H9 (cell line): ENCODE measurements around the gene DGKD. TPM values are rescaled to one million over a fixed set of nuclear protein-coding genes. Genes with fewer than 3 reads are reported as not detected.

ENCODE experiments used
- DNase-seq: peaks from one replicate; pipeline ENCODE4 v3.0.0-alpha.2; 2017
- H2AFZ ChIP-seq: one replicate; pipeline ENCODE4 v1.6.1; 2013; ENCODE audit warnings: mild to moderate bottlenecking, low read length, control low read depth, moderate library complexity
- H2AK5ac ChIP-seq: 2 replicates; pipeline ENCODE4 v1.6.1; 2013; ENCODE audit warnings: low read length, control low read depth, mixed read lengths; ENCODE audit not compliant: insufficient read length
- H2BK120ac ChIP-seq: one replicate; pipeline ENCODE4 v1.6.1; 2013; ENCODE audit warnings: low read depth, mild to moderate bottlenecking, low read length, control low read depth, inconsistent platforms; ENCODE audit not compliant: poor library complexity, severe bottlenecking
- H2BK12ac ChIP-seq: 2 replicates; pipeline ENCODE4 v1.6.1; 2013; ENCODE audit warnings: low read length, control low read depth, mixed read lengths, low read depth; ENCODE audit not compliant: insufficient read length
- H2BK15ac ChIP-seq: 2 replicates; pipeline ENCODE4 v1.6.1; 2013; ENCODE audit warnings: low read depth, low read length, control low read depth
- H2BK20ac ChIP-seq: one replicate; pipeline ENCODE4 v1.6.1; 2013; ENCODE audit warnings: low read depth, mild to moderate bottlenecking, low read length, control low read depth, inconsistent platforms; ENCODE audit not compliant: poor library complexity, severe bottlenecking
- H2BK5ac ChIP-seq: 2 replicates; pipeline ENCODE4 v1.6.1; 2013; ENCODE audit warnings: low read length, control low read depth, mixed read lengths; ENCODE audit not compliant: insufficient read length
- H3K14ac ChIP-seq: 2 replicates; pipeline ENCODE4 v1.6.1; 2013; ENCODE audit warnings: low read length, control low read depth; ENCODE audit not compliant: insufficient read depth
- H3K18ac ChIP-seq: 2 replicates; pipeline ENCODE4 v1.6.1; 2013; ENCODE audit warnings: low read depth, mild to moderate bottlenecking, mixed read lengths, low read length, control low read depth; ENCODE audit not compliant: insufficient read length
- H3K23ac ChIP-seq: 2 replicates; pipeline ENCODE4 v1.6.1; 2013; ENCODE audit warnings: low read length, control low read depth, mixed read lengths, low read depth; ENCODE audit not compliant: insufficient read length
- H3K23me2 ChIP-seq: 2 replicates; pipeline ENCODE4 v1.6.1; 2013; ENCODE audit warnings: low read depth, mild to moderate bottlenecking, mixed read lengths, low read length, control low read depth; ENCODE audit not compliant: insufficient read length, poor library complexity, severe bottlenecking
- H3K27ac ChIP-seq: 2 replicates; pipeline ENCODE4 v1.5.1; 2013; ENCODE audit warnings: low read length, control low read depth, mixed read lengths, low read depth; ENCODE audit not compliant: insufficient read length
- H3K27me3 ChIP-seq: 2 replicates; pipeline ENCODE4 v1.6.1; 2013; ENCODE audit warnings: low read length, control low read depth, inconsistent platforms; ENCODE audit not compliant: insufficient read depth
- H3K4ac ChIP-seq: 2 replicates; pipeline ENCODE4 v1.6.1; 2013; ENCODE audit warnings: low read depth, mild to moderate bottlenecking, control low read depth, inconsistent platforms, low read length, moderate library complexity
- H3K4me1 ChIP-seq: 2 replicates; pipeline ENCODE4 v1.6.1; 2013; ENCODE audit warnings: low read length, control low read depth, inconsistent platforms; ENCODE audit not compliant: insufficient read depth
- H3K4me2 ChIP-seq: 2 replicates; pipeline ENCODE4 v1.6.1; 2013; ENCODE audit warnings: low read length, control low read depth, mixed read lengths; ENCODE audit not compliant: insufficient read length, insufficient read depth
- H3K56ac ChIP-seq: 2 replicates; pipeline ENCODE4 v1.6.1; 2013; ENCODE audit warnings: low read depth, mild to moderate bottlenecking, mixed read lengths, low read length, control low read depth; ENCODE audit not compliant: insufficient read length
- H3K79me1 ChIP-seq: 2 replicates; pipeline ENCODE4 v1.6.1; 2013; ENCODE audit warnings: low read depth, mild to moderate bottlenecking, moderate library complexity, low read length, control low read depth, inconsistent platforms; ENCODE audit not compliant: insufficient read depth, poor library complexity, severe bottlenecking
- H3K79me2 ChIP-seq: 2 replicates; pipeline ENCODE4 v1.6.1; 2013; ENCODE audit warnings: low read length, control low read depth, inconsistent platforms; ENCODE audit not compliant: insufficient read depth
- H3K9ac ChIP-seq: 2 replicates; pipeline ENCODE4 v1.6.1; 2013; ENCODE audit warnings: low read length, control low read depth, mixed read lengths; ENCODE audit not compliant: insufficient read length; ENCODE audit errors: extremely low read depth
- H3K9me3 ChIP-seq: one replicate; pipeline ENCODE4 v1.6.1; 2013; ENCODE audit warnings: low read depth, low read length, inconsistent platforms; ENCODE audit not compliant: control insufficient read depth
- H3T11ph ChIP-seq: one replicate; pipeline ENCODE4 v1.6.1; 2013; ENCODE audit warnings: mild to moderate bottlenecking, low read length, control low read depth, inconsistent platforms
- H4K20me1 ChIP-seq: one replicate; pipeline ENCODE4 v1.6.1; 2013; ENCODE audit not compliant: control insufficient read depth, insufficient read length, insufficient read depth
- H4K5ac ChIP-seq: 2 replicates; pipeline ENCODE4 v1.6.1; 2013; ENCODE audit warnings: low read depth, mild to moderate bottlenecking, mixed read lengths, low read length, control low read depth; ENCODE audit not compliant: insufficient read length
- H4K8ac ChIP-seq: replicated peaks from 2 replicates; pipeline ENCODE4 v1.6.1; 2013; ENCODE audit warnings: low read length, control low read depth, mixed read lengths, low read depth; ENCODE audit not compliant: insufficient read length
- H4K91ac ChIP-seq: 2 replicates; pipeline ENCODE4 v1.6.1; 2013; ENCODE audit warnings: low read depth, mild to moderate bottlenecking, moderate library complexity, mixed read lengths, low read length, control low read depth; ENCODE audit not compliant: insufficient read length
- H3K27ac Mint-ChIP-seq, 3 experiments: 2 replicates in 2 of 3; 3 replicates in 1 of 3; pipeline ENCODE4 v1.8.0; 2020 to 2021; ENCODE audit warnings: mixed read lengths in 3 of 3, mild to moderate bottlenecking in 1 of 3, moderate library complexity in 1 of 3
- H3K27me3 Mint-ChIP-seq: 2 replicates; pipeline ENCODE4 v1.8.0; 2021; ENCODE audit warnings: low read depth, mild to moderate bottlenecking, moderate library complexity, mixed read lengths
- H3K36me3 Mint-ChIP-seq, 3 experiments: 2 replicates in 2 of 3; 3 replicates in 1 of 3; pipeline ENCODE4 v1.8.0; 2020 to 2021; ENCODE audit warnings: low read depth in 3 of 3, mixed read lengths in 3 of 3; ENCODE audit not compliant: insufficient read depth in 1 of 3
- H3K4me1 Mint-ChIP-seq, 2 experiments: 2 replicates each; pipeline ENCODE4 v1.8.0; 2020; ENCODE audit warnings: mixed read lengths in 2 of 2
- H3K4me3 Mint-ChIP-seq, 2 experiments: 2 replicates in 1 of 2; 3 replicates in 1 of 2; pipeline ENCODE4 v1.8.0; 2020 to 2021; ENCODE audit warnings: mild to moderate bottlenecking in 2 of 2, mixed read lengths in 2 of 2, moderate library complexity in 1 of 2
- H3K9me3 Mint-ChIP-seq, 2 experiments: 2 replicates in 1 of 2; 3 replicates in 1 of 2; pipeline ENCODE4 v1.8.0; 2020; ENCODE audit warnings: mild to moderate bottlenecking in 2 of 2, mixed read lengths in 2 of 2, moderate library complexity in 1 of 2
- WGBS: extraction: QIAGEN DNeasy Blood & Tissue Kit; methylation state at CpG from one replicate; pipeline ENCODE4 v1.1.7; 2013; ENCODE audit warnings: missing lambda C conversion rate, low lambda C conversion rate, mixed read lengths; ENCODE audit not compliant: insufficient read length; ENCODE audit errors: extremely low coverage; 5-methylcytosine and 5-hydroxymethylcytosine counted together
- total RNA-seq: library from RNA; stranded (reverse); gene quantifications from 2 replicates; pipeline ENCODE4 v1.2.1, GENCODE V29; 2021
- TF ChIP-seq, protein P1 (sequence below): fragments of 200-600 bp; sonication (generic); conservative IDR thresholded peaks from 3 replicates; pipeline ENCODE4 v1.8.0; 2021; ENCODE audit warnings: antibody characterized with exemption, mild to moderate bottlenecking

Gene DGKD
- total RNA-seq, 1 experiment from 2014 or later: 20.7 TPM

DNA sequence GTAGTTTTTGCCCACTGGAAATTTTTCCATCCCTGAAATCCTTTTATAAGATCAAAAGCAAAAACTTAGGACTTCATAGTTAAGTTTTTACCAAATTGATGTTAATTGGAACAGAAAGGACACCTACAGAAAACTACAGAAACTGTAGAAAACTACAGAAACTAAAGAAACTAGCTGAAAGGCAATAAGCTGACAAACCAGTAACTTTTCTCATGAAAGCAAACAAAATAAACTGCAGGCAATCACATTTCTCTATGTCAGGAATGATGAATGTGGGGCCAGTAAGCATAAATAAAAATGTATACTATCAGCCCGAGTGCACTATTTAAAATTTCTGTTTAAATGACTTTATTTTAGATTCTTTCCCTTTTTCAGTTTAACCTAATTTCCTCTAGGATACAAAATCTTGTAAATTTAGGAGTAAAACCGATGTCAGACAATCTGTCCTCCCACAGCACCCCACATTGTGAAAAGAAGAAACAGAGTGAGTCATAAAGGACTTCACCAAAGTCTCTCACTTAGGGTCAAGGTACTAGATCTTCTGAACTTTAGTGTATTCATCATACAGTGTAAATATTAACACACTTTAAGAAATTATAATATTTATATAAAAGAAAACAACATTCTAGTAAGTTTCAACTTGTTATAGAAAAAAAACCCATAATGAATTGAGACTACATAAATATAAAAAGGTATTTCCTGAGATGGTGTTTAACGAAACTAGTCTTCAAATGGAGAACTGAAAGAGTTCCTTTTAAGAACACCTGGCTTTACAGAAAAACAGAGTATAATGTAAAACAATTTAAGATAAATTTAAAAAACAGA, 165.7 kb downstream of the DGKD start:
- no peak overlapping the region for H4K8ac ChIP-seq
- H4K20me1 ChIP-seq: no peaks in the 10 kb centered on the region
- H3K4me3 Mint-ChIP-seq: no peak overlapping the region
- H3K79me2 ChIP-seq: no peaks in the 10 kb centered on the region
- no peak overlapping the region for H3K4me2 ChIP-seq
- no peak overlapping the region for H2AFZ ChIP-seq
- H3K9ac ChIP-seq: no peak overlapping the region
- no peak overlapping the region for H3K4ac ChIP-seq
- H4K91ac ChIP-seq: no peak overlapping the region
- no peak overlapping the region for H3K27ac Mint-ChIP-seq
- no peak overlapping the region for H2BK15ac ChIP-seq
- no peak overlapping the region for H3K56ac ChIP-seq
- TF ChIP-seq, protein P1, sequence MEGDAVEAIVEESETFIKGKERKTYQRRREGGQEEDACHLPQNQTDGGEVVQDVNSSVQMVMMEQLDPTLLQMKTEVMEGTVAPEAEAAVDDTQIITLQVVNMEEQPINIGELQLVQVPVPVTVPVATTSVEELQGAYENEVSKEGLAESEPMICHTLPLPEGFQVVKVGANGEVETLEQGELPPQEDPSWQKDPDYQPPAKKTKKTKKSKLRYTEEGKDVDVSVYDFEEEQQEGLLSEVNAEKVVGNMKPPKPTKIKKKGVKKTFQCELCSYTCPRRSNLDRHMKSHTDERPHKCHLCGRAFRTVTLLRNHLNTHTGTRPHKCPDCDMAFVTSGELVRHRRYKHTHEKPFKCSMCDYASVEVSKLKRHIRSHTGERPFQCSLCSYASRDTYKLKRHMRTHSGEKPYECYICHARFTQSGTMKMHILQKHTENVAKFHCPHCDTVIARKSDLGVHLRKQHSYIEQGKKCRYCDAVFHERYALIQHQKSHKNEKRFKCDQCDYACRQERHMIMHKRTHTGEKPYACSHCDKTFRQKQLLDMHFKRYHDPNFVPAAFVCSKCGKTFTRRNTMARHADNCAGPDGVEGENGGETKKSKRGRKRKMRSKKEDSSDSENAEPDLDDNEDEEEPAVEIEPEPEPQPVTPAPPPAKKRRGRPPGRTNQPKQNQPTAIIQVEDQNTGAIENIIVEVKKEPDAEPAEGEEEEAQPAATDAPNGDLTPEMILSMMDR: no peak
- no peaks in the 10 kb centered on the region for H3K4me1 Mint-ChIP-seq
- no peaks in the 10 kb centered on the region for H3K79me1 ChIP-seq
- no peaks in the 10 kb centered on the region for H3K4me1 ChIP-seq
- no peak overlapping the region for H3K27ac ChIP-seq
- no CpG with 5 or more reads among the region's 3 CpGs for WGBS
- H2AK5ac ChIP-seq: no peak overlapping the region
- H3T11ph ChIP-seq: no peak overlapping the region
- no peak overlapping the region for H2BK12ac ChIP-seq
- no peaks in the 10 kb centered on the region for H3K27me3 Mint-ChIP-seq
- no peaks in the 10 kb centered on the region for H3K27me3 ChIP-seq
- H3K36me3 Mint-ChIP-seq: peaks cover 0 to 4% (median 0%) of the 10 kb centered on the region in 3 experiments; a peak in 1 of 7 replicates
- DNase-seq: no peak
- no peaks in the 10 kb centered on the region; a peak in 1 of 5 replicates for H3K9me3 Mint-ChIP-seq
- no peak overlapping the region for H4K5ac ChIP-seq
- no peak overlapping the region for H2BK120ac ChIP-seq
- no peaks in the 10 kb centered on the region for H3K9me3 ChIP-seq
- H3K14ac ChIP-seq: no peak overlapping the region
- no peaks in the 10 kb centered on the region for H3K23me2 ChIP-seq
- H2BK20ac ChIP-seq: no peak overlapping the region
- H3K23ac ChIP-seq: no peak overlapping the region
- no peak overlapping the region for H2BK5ac ChIP-seq
- H3K18ac ChIP-seq: no peak overlapping the region

Other genes starting within 250 kb of the DGKD start
- gene ATG16L1, start 102.8 kb upstream of the DGKD start, total RNA-seq: 39.3 and 42.0 TPM in 2 replicates
- gene SAG, start 46.7 kb upstream of the DGKD start, total RNA-seq: not detected in 2 replicates
- 6.0 and 7.5 TPM in 2 replicates for gene USP40, start 212.3 kb downstream of the DGKD start, total RNA-seq